ENCODE data around the gene SHISA5.

Gene SHISA5

GRCh38 chr3:48430708-48431101, 73.3 kb downstream of the SHISA5 start:
- Histone ChIP-seq H3K4me2 (ENCODE audit: low read length) (no peak overlapping the region), H3K9me3 (ENCODE audit: insufficient read depth, low read length) (no peaks in the 10 kb centered on the region), H2AFZ (ENCODE audit: low read depth, low read length) (no peak overlapping the region), H3K36me3 (replicated peaks; ENCODE audit: low read depth, low read length) (peaks cover 23% of the 10 kb centered on the region), H4K20me1 (ENCODE audit: insufficient read depth, low read length) (peaks cover 3% of the 10 kb centered on the region; the same call in 1 of the 2 replicates), H3K79me2 (ENCODE audit: low read length) (peaks cover 26% of the 10 kb centered on the region), H3K9ac (ENCODE audit: low read length) (no peak overlapping the region), H3K4me1 (ENCODE audit: low read length) (peaks cover 30% of the 10 kb centered on the region), H3K4me3 (ENCODE audit: low read length) (no peak overlapping the region), H3K27me3 (ENCODE audit: low read depth, low read length) (no peaks in the 10 kb centered on the region), H3K27ac (ENCODE audit: low read length) (no peak overlapping the region)
- TF ChIP-seq EZH2phosphoT487 (IDR thresholded peaks at IDR 0.05; ENCODE audit: low read depth) = no peak
- TF ChIP-seq CTCF (IDR thresholded peaks at IDR 0.05; ENCODE audit: low read depth, low read length) = no peak

- H4K20me1 ChIP-seq (ENCODE audit: insufficient read depth, low read length) = peaks cover 4% of the 10 kb centered on the region; the same call in 1 of the 2 replicates
- peak within 1 kb of the TSS; percentile 75 for H3K9ac ChIP-seq (ENCODE audit: low read length)
- 0 out of 2 replicates have a peak within 1 kb of the TSS, but pooled peaks have one; percentile 5 for H3K27ac ChIP-seq (ENCODE audit: low read length)
- TF ChIP-seq EZH2phosphoT487 (IDR thresholded peaks at IDR 0.05; ENCODE audit: low read depth) (no peak), CTCF (IDR thresholded peaks at IDR 0.05; ENCODE audit: low read depth, low read length) (no peak)
- H3K4me3 ChIP-seq (ENCODE audit: low read length) = peak within 1 kb of the TSS; percentile 85
- H3K79me2 ChIP-seq (ENCODE audit: low read length) = peaks cover 26% of the 10 kb centered on the region
- no peaks in the 10 kb centered on the region for H3K9me3 ChIP-seq (ENCODE audit: insufficient read depth, low read length)
- H3K27me3 ChIP-seq (ENCODE audit: low read depth, low read length) = no peaks in the 10 kb centered on the region
- H3K4me2 ChIP-seq (ENCODE audit: low read length) = peak within 1 kb of the TSS; percentile 78
- peaks cover 23% of the 10 kb centered on the region for H3K36me3 ChIP-seq (replicated peaks; ENCODE audit: low read depth, low read length)
- peaks cover 29% of the 10 kb centered on the region; the same call in 1 of the 2 replicates for H3K4me1 ChIP-seq (ENCODE audit: low read length)
- H2AFZ ChIP-seq (ENCODE audit: low read depth, low read length) = peak within 1 kb of the TSS; percentile 39; the same call in 1 of the 2 replicates
Measured at GRCh38 chr3:48429960-48430707, 73.8 kb downstream of the SHISA5 start, which contains the start of gene PLXNB1. PLXNB1 (minus strand) TSS chr3:48430086; CDS start chr3:48424611, 5,475 bp downstream.

GRCh38 chr3:48429317-48429959, 74.5 kb downstream of the SHISA5 start:
- Histone ChIP-seq H3K9me3 (ENCODE audit: insufficient read depth, low read length) (no peaks in the 10 kb centered on the region), H3K27me3 (ENCODE audit: low read depth, low read length) (no peaks in the 10 kb centered on the region), H3K79me2 (ENCODE audit: low read length) (peaks cover 26% of the 10 kb centered on the region), H3K9ac (ENCODE audit: low read length) (peak overlapping the region; percentile 75), H3K4me2 (ENCODE audit: low read length) (peak overlapping the region; percentile 78), H2AFZ (ENCODE audit: low read depth, low read length) (peak overlapping the region; percentile 39; the same call in 1 of the 2 replicates), H3K36me3 (replicated peaks; ENCODE audit: low read depth, low read length) (peaks cover 22% of the 10 kb centered on the region), H3K4me1 (ENCODE audit: low read length) (peaks cover 29% of the 10 kb centered on the region; the same call in 1 of the 2 replicates), H4K20me1 (ENCODE audit: insufficient read depth, low read length) (peaks cover 4% of the 10 kb centered on the region; the same call in 1 of the 2 replicates), H3K4me3 (ENCODE audit: low read length) (peak overlapping the region; percentile 85), H3K27ac (ENCODE audit: low read length) (0 out of 2 replicates have a peak overlapping the region, but pooled peaks have one; percentile 5)
- no peak for TF ChIP-seq CTCF (IDR thresholded peaks at IDR 0.05; ENCODE audit: low read depth, low read length)
